ENCODE data around the gene XXYLT1.

The XXYLT1 gene

DNA sequence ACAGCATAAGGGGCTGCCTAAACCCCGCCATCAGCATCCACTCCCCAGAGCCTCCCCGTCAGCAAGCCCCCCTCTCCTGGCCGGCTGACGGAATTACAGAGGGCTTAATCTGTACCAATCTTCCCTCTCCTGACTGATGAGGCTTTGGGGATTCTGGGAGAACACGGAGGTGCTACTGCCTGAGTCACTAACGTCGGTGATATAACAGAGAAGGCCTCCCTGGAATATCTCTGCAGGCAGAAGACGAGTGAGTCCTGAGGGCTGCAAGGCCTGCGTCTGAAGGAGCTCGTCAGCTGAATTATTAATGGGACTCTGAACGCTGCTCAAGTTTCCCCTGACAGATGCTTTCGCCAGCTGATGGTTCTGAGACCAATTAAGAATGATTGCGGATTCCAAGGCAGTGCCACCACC, 147.7 kb downstream of the XXYLT1 start:
- no peaks in the 10 kb centered on the region for H3K79me2 ChIP-seq (ENCODE audit: insufficient read depth, low read length)
- no peak overlapping the region for H3K27ac ChIP-seq (ENCODE audit: low read depth, low read length, poor library complexity, severe bottlenecking)
- H2AFZ ChIP-seq (ENCODE audit: low read length), result no peak overlapping the region
- H3K36me3 ChIP-seq (ENCODE audit: insufficient read depth, low read length), result no peaks in the 10 kb centered on the region
- no peaks in the 10 kb centered on the region for H3K9me3 ChIP-seq (ENCODE audit: low read length)
- no peak overlapping the region for H3K9ac ChIP-seq (ENCODE audit: low read length)
- 0 out of 2 replicates have a peak, but pooled peaks cover 2% of the 10 kb centered on the region for H3K27me3 ChIP-seq (ENCODE audit: insufficient read depth, low read length)
- no peaks in the 10 kb centered on the region for H3K4me1 ChIP-seq (ENCODE audit: insufficient read depth, low read length, severe bottlenecking)
- no peaks in the 10 kb centered on the region for H3K9me2 ChIP-seq (ENCODE audit: low read depth, low read length)
- no peak overlapping the region for H3K4me2 ChIP-seq (ENCODE audit: low read length)
- H3F3A ChIP-seq (ENCODE audit: insufficient read depth, low read length), result no peaks in the 10 kb centered on the region
- no peaks in the 10 kb centered on the region for H4K20me1 ChIP-seq (ENCODE audit: insufficient read depth, low read length)
- H3K4me3 ChIP-seq (ENCODE audit: low read depth, low read length, poor library complexity, severe bottlenecking), result no peak overlapping the region
- TF ChIP-seq, protein P1, sequence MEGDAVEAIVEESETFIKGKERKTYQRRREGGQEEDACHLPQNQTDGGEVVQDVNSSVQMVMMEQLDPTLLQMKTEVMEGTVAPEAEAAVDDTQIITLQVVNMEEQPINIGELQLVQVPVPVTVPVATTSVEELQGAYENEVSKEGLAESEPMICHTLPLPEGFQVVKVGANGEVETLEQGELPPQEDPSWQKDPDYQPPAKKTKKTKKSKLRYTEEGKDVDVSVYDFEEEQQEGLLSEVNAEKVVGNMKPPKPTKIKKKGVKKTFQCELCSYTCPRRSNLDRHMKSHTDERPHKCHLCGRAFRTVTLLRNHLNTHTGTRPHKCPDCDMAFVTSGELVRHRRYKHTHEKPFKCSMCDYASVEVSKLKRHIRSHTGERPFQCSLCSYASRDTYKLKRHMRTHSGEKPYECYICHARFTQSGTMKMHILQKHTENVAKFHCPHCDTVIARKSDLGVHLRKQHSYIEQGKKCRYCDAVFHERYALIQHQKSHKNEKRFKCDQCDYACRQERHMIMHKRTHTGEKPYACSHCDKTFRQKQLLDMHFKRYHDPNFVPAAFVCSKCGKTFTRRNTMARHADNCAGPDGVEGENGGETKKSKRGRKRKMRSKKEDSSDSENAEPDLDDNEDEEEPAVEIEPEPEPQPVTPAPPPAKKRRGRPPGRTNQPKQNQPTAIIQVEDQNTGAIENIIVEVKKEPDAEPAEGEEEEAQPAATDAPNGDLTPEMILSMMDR (IDR thresholded peaks at IDR 0.05; ENCODE audit: low read length), result peak; percentile 34; the same call in 1 of the 2 replicates
- no peak for TF ChIP-seq EZH2 (IDR thresholded peaks at IDR 0.05; ENCODE audit: borderline replicate concordance, low read length)

DNA sequence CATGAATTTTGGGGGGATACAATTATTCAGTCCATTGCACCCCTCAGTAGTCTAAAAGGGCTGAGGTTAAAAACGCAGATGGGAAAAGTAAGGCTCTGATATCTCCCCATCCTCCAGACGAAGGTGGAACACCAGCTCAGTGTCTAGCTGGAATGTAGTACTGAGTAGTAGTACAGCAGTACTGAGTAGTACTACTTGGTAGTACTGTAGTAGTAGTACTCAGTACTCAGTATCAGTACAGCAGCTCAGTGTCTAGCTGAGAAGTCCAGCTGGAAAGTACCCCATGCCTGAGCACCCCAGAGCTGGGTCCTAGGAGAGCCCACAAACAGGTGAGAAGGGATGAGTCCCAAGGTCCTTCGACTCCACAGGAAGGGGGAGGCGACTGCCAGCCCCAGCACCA, 148.7 kb downstream of the XXYLT1 start:
- H3K36me3 ChIP-seq (ENCODE audit: insufficient read depth, low read length), result no peaks in the 10 kb centered on the region
- no peaks in the 10 kb centered on the region for H3K79me2 ChIP-seq (ENCODE audit: insufficient read depth, low read length)
- H3K4me1 ChIP-seq (ENCODE audit: insufficient read depth, low read length, severe bottlenecking), result no peaks in the 10 kb centered on the region
- H3K27me3 ChIP-seq (ENCODE audit: insufficient read depth, low read length), result 0 out of 2 replicates have a peak, but pooled peaks cover 2% of the 10 kb centered on the region
- H3K27ac ChIP-seq (ENCODE audit: low read depth, low read length, poor library complexity, severe bottlenecking), result no peak overlapping the region
- no peak overlapping the region for H3K9ac ChIP-seq (ENCODE audit: low read length)
- H3K9me2 ChIP-seq (ENCODE audit: low read depth, low read length), result no peaks in the 10 kb centered on the region
- no peaks in the 10 kb centered on the region for H4K20me1 ChIP-seq (ENCODE audit: insufficient read depth, low read length)
- no peaks in the 10 kb centered on the region for H3F3A ChIP-seq (ENCODE audit: insufficient read depth, low read length)
- no peak overlapping the region for H3K4me2 ChIP-seq (ENCODE audit: low read length)
- no peaks in the 10 kb centered on the region for H3K9me3 ChIP-seq (ENCODE audit: low read length)
- no peak overlapping the region for H2AFZ ChIP-seq (ENCODE audit: low read length)
- TF ChIP-seq, protein P1 (IDR thresholded peaks at IDR 0.05; ENCODE audit: low read length), result no peak
- no peak for TF ChIP-seq EZH2 (IDR thresholded peaks at IDR 0.05; ENCODE audit: borderline replicate concordance, low read length)
- no peak overlapping the region for H3K4me3 ChIP-seq (ENCODE audit: low read depth, low read length, poor library complexity, severe bottlenecking)

DNA sequence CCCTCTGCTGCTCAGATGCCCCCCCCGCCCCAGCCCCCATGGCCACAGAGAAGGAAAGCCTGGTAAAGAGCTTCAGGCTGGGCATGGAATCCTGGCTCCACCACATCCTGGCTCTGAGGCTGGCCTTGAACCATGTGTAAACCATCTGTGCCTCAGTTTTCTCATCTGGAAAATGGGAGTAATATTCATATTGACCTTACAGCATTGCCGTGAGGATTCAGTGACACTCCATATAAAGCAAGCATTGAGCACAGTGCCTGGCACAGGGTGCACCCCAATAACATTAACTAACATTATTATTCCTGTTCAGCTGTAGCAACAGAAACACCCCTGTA, 150.7 kb downstream of the XXYLT1 start:
- H3K4me2 ChIP-seq (ENCODE audit: low read length), result no peak overlapping the region
- H3K9me3 ChIP-seq (ENCODE audit: low read length), result no peaks in the 10 kb centered on the region
- H3K4me3 ChIP-seq (ENCODE audit: low read depth, low read length, poor library complexity, severe bottlenecking), result no peak overlapping the region
- no peaks in the 10 kb centered on the region for H4K20me1 ChIP-seq (ENCODE audit: insufficient read depth, low read length)
- TF ChIP-seq, protein P1 (IDR thresholded peaks at IDR 0.05; ENCODE audit: low read length), result no peak
- no peak for TF ChIP-seq EZH2 (IDR thresholded peaks at IDR 0.05; ENCODE audit: borderline replicate concordance, low read length)
- no peaks in the 10 kb centered on the region for H3K4me1 ChIP-seq (ENCODE audit: insufficient read depth, low read length, severe bottlenecking)
- 0 out of 2 replicates have a peak, but pooled peaks cover 2% of the 10 kb centered on the region for H3K27me3 ChIP-seq (ENCODE audit: insufficient read depth, low read length)
- no peaks in the 10 kb centered on the region for H3F3A ChIP-seq (ENCODE audit: insufficient read depth, low read length)
- no peaks in the 10 kb centered on the region for H3K9me2 ChIP-seq (ENCODE audit: low read depth, low read length)
- H3K27ac ChIP-seq (ENCODE audit: low read depth, low read length, poor library complexity, severe bottlenecking), result no peak overlapping the region
- no peaks in the 10 kb centered on the region for H3K79me2 ChIP-seq (ENCODE audit: insufficient read depth, low read length)
- no peaks in the 10 kb centered on the region for H3K36me3 ChIP-seq (ENCODE audit: insufficient read depth, low read length)
- H3K9ac ChIP-seq (ENCODE audit: low read length), result no peak overlapping the region
- no peak overlapping the region for H2AFZ ChIP-seq (ENCODE audit: low read length)
